GM23248 (cell line): ENCODE results near the gene MED29. TPM values are rescaled to one million over a fixed set of nuclear protein-coding genes. Genes with fewer than 3 reads are reported as not detected.

Experiments used
- DNase-seq: peaks from one replicate; pipeline ENCODE4 v3.0.0-alpha.2; 2015
- H2AFZ ChIP-seq: fragments of 200-600 bp; sonication (generic); 2 replicates; pipeline ENCODE4 v1.6.1; 2016; ENCODE audit warnings: antibody characterized with exemption
- H3F3A ChIP-seq: fragments of 200-600 bp; sonication (generic); 2 replicates; pipeline ENCODE4 v1.6.1; 2016; ENCODE audit warnings: mild to moderate bottlenecking, antibody characterized with exemption, mixed run types; ENCODE audit not compliant: insufficient read depth
- H3K27ac ChIP-seq: fragments of 200-600 bp; sonication (generic); 2 replicates; pipeline ENCODE4 v1.5.1; 2016; ENCODE audit warnings: mild to moderate bottlenecking
- H3K27me3 ChIP-seq: fragments of 200-600 bp; sonication (generic); replicated peaks from 2 replicates; pipeline ENCODE4 v1.6.1; 2016; ENCODE audit warnings: mild to moderate bottlenecking; ENCODE audit not compliant: insufficient read depth
- H3K36me3 ChIP-seq: fragments of 200-600 bp; sonication (generic); 2 replicates; pipeline ENCODE4 v1.6.1; 2016; ENCODE audit warnings: low read depth, mild to moderate bottlenecking
- H3K4me1 ChIP-seq: fragments of 200-600 bp; sonication (generic); 2 replicates; pipeline ENCODE4 v1.6.1; 2016; ENCODE audit warnings: mild to moderate bottlenecking; ENCODE audit not compliant: insufficient read depth
- H3K4me2 ChIP-seq: fragments of 200-600 bp; sonication (generic); one replicate; pipeline ENCODE4 v1.6.1; 2016; ENCODE audit warnings: mild to moderate bottlenecking; ENCODE audit not compliant: unreplicated experiment
- H3K4me3 ChIP-seq: fragments of 200-600 bp; sonication (generic); 2 replicates; pipeline ENCODE4 v1.5.1; 2016; ENCODE audit warnings: mild to moderate bottlenecking
- H3K79me2 ChIP-seq: fragments of 200-600 bp; sonication (generic); 2 replicates; pipeline ENCODE4 v1.6.1; 2016; ENCODE audit warnings: mild to moderate bottlenecking; ENCODE audit not compliant: insufficient read depth
- H3K9ac ChIP-seq: fragments of 200-600 bp; sonication (generic); 2 replicates; pipeline ENCODE4 v1.6.1; 2016; ENCODE audit warnings: mild to moderate bottlenecking
- H3K9me2 ChIP-seq: fragments of 200-600 bp; sonication (generic); 2 replicates; pipeline ENCODE4 v1.6.1; 2016; ENCODE audit warnings: mixed run types, mild to moderate bottlenecking, moderate library complexity; ENCODE audit not compliant: insufficient read depth
- H3K9me3 ChIP-seq: fragments of 200-600 bp; sonication (generic); one replicate; pipeline ENCODE4 v1.6.1; 2017; ENCODE audit warnings: low read depth
- H4K20me1 ChIP-seq: fragments of 200-600 bp; sonication (generic); 2 replicates; pipeline ENCODE4 v1.6.0; 2016; ENCODE audit not compliant: insufficient read depth
- EZH2 ChIP-seq: fragments of 200-600 bp; sonication (generic); IDR thresholded peaks from 2 replicates; pipeline ENCODE4 v1.6.1; 2018; ENCODE audit warnings: antibody characterized with exemption, mild to moderate bottlenecking; ENCODE audit not compliant: insufficient read depth, poor library complexity, severe bottlenecking
- EZH2phosphoT487 ChIP-seq: fragments of 200-600 bp; sonication (generic); IDR thresholded peaks from 2 replicates; pipeline ENCODE4 v1.6.1; 2018; ENCODE audit warnings: antibody characterized with exemption, moderate library complexity, mild to moderate bottlenecking, low read depth; ENCODE audit not compliant: insufficient read depth
- WGBS, 2 experiments: methylation state at CpG; one replicate each; pipeline ENCODE4 v1.1.6; 2015 to 2017; ENCODE audit warnings: low lambda C conversion rate in 2 of 2, low coverage in 1 of 2; ENCODE audit errors: missing lambda C conversion rate in 2 of 2; 5-methylcytosine and 5-hydroxymethylcytosine counted together
- in situ Hi-C: fragments of 300-500 bp; cut with MboI; formaldehyde crosslinking; loops from 2 replicates; pipeline ENCODE4 v1.15.0; 2020
- polyA plus RNA-seq: library from polyadenylated mRNA; unstranded; fragments of >200 nt; fragmentation: Nextera tagmentation; extraction: Ambion mirVana; gene quantifications from 2 replicates; pipeline ENCODE4 v1.2.1, GENCODE V29; 2016
- total RNA-seq: library from RNA; depleted of rRNA; stranded (reverse); fragments of >200 nt; shearing (Covaris generic); gene quantifications from 2 replicates; pipeline ENCODE4 v1.2.3, GENCODE V29; 2014

Gene MED29
- total and polyA plus RNA-seq, 2 experiments from 2014 or later: 27.7 to 39.2 TPM

DNA sequence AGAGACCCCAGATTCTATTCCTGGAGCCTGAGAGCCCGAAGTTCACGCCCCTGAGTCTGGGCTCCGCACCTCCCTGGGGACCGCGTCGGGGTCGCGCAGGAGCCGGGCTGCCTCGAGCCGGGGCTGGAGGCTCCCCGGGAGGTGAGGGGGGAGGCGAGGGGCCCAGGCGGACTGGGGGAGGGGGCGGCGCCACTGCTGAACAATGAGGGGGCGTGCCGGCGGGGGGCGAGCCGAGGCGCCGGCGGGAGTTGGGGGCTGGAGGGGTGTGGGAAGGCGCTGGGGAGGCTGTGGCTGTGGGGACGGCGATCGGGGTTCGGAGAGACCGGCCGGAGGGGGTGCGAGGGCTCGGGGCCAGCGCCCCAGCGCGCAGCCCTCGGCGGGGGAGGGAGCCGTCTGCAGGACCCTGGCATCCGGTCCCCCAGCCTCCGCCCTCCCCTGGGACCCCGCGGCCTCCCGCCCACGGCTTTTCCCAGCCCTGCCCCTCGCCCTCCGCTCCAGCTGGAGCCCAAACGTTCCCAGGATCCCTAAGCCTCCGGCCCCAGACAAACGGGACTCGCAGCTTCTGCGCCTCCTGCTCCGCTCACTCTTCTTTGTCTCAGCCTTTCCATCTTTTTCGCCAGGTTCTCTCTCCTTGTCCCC, 22.2 kb downstream of the MED29 start:
- Histone ChIP-seq H3K79me2 (peaks cover 40% of the 10 kb centered on the region), H4K20me1 (no peaks in the 10 kb centered on the region)

GRCh38 chr19:39413911-39414608, 22.9 kb downstream of the MED29 start:
- Histone ChIP-seq H3K9ac (peak overlapping the region; percentile 88), H4K20me1 (no peaks in the 10 kb centered on the region), H3K4me1 (peaks cover 16% of the 10 kb centered on the region), H3K27me3 (no peaks in the 10 kb centered on the region), H3K9me3 (no peaks in the 10 kb centered on the region), H3K4me2 (peak overlapping the region; percentile 92), H3K9me2 (no peaks in the 10 kb centered on the region), H3K79me2 (peaks cover 34% of the 10 kb centered on the region), H3F3A (peaks cover 18% of the 10 kb centered on the region), H3K27ac (peak overlapping the region; percentile 69), H2AFZ (peak overlapping the region; percentile 77), H3K36me3 (peaks cover 2% of the 10 kb centered on the region; the same call in 1 of the 2 replicates), H3K4me3 (peak overlapping the region; percentile 87)
- DNase-seq: peak; percentile 44
- in situ Hi-C loops: no loop called here
- TF ChIP-seq EZH2 (no peak), EZH2phosphoT487 (no peak)
- 56 to 57% methylated on average over 15 to 18 of the region's 18 CpGs for WGBS, 2 experiments

More for the DNA sequence above, 22.2 kb downstream of the MED29 start:
- peak overlapping the region; percentile 77 for H2AFZ ChIP-seq
- H3K4me1 ChIP-seq: peaks cover 16% of the 10 kb centered on the region
- no peak for TF ChIP-seq EZH2phosphoT487
- no peak for TF ChIP-seq EZH2
- DNase-seq: peak; percentile 75
- peaks cover 5% of the 10 kb centered on the region; the same call in 1 of the 2 replicates for H3K36me3 ChIP-seq
- H3K4me2 ChIP-seq: peak overlapping the region; percentile 92
- H3K9ac ChIP-seq: peak overlapping the region; percentile 88
- WGBS, 2 experiments: 1 to 2% methylated on average over 19 to 54 of the region's 54 CpGs
- H3K27ac ChIP-seq: peak overlapping the region; percentile 69
- peaks cover 23% of the 10 kb centered on the region for H3F3A ChIP-seq
- H3K27me3 ChIP-seq: no peaks in the 10 kb centered on the region
- H3K4me3 ChIP-seq: peak overlapping the region; percentile 87
- in situ Hi-C loops: no loop called here
- no peaks in the 10 kb centered on the region for H3K9me3 ChIP-seq
- H3K9me2 ChIP-seq: no peaks in the 10 kb centered on the region

DNA sequence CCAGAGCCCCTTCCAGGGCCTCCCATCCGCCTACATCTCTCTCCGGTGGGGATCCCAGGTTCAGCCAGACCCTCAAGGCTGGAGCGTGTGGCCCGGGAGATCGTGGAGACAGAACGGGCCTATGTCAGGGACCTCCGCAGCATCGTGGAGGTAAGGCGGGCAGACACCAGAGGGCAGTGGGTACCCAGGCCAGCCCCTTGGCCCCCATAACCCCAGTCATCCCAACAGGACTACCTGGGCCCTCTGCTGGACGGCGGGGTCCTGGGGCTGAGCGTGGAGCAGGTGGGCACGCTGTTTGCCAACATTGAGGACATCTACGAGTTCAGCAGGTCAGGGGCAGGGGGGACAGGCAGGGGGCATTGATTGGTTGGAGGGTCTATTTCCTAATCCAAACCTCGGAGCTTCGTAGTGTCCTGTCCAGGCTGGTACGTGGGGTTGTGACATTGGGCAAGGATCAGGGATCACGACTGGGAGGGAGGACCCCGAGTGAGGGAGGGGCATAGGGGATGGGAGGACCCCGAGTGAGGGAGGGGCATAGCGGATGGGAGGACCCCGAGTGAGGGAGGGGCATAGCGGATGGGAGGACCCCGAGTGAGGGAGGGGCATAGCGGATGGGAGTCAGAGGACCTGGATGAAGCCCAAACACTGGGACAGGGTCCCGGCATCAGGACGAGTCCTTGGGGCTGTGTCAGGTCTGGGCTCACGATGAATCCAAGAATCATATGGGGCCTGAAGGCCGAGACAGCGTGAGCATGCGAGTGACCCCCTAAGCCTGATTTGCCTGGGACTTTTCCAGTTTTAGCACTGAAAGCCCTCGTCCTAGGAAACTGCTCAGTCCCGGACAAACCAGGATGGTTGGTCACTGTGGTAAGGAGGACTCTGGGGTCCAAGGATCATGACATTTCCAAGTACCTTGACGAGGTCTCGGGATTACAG, 24.2 kb downstream of the MED29 start:
- Histone ChIP-seq H2AFZ (no peak overlapping the region), H3K4me1 (peaks cover 13% of the 10 kb centered on the region), H3K9ac (peak overlapping the region; percentile 88; the same call in 1 of the 2 replicates), H3K9me3 (no peaks in the 10 kb centered on the region), H3K9me2 (no peaks in the 10 kb centered on the region), H3K27ac (no peak overlapping the region), H4K20me1 (no peaks in the 10 kb centered on the region), H3F3A (peaks cover 16% of the 10 kb centered on the region), H3K27me3 (no peaks in the 10 kb centered on the region), H3K4me3 (no peak overlapping the region), H3K4me2 (no peak overlapping the region), H3K79me2 (peaks cover 34% of the 10 kb centered on the region), H3K36me3 (peaks cover 6% of the 10 kb centered on the region; the same call in 1 of the 2 replicates)
- in situ Hi-C loops: no loop called here
- TF ChIP-seq EZH2phosphoT487: no peak
- TF ChIP-seq EZH2: no peak
- WGBS, 2 experiments: 73 to 86% methylated on average over 27 to 35 of the region's 35 CpGs
- no peak for DNase-seq
